Measurements from ENCODE around the gene MIS18BP1. TPM values are rescaled to one million over a fixed set of nuclear protein-coding genes. Genes with fewer than 3 reads are reported as not detected.

MIS18BP1 gene
- total RNA-seq, 1 donor from 2014 or later = 26.8 TPM

- TF ChIP-seq, protein P1, sequence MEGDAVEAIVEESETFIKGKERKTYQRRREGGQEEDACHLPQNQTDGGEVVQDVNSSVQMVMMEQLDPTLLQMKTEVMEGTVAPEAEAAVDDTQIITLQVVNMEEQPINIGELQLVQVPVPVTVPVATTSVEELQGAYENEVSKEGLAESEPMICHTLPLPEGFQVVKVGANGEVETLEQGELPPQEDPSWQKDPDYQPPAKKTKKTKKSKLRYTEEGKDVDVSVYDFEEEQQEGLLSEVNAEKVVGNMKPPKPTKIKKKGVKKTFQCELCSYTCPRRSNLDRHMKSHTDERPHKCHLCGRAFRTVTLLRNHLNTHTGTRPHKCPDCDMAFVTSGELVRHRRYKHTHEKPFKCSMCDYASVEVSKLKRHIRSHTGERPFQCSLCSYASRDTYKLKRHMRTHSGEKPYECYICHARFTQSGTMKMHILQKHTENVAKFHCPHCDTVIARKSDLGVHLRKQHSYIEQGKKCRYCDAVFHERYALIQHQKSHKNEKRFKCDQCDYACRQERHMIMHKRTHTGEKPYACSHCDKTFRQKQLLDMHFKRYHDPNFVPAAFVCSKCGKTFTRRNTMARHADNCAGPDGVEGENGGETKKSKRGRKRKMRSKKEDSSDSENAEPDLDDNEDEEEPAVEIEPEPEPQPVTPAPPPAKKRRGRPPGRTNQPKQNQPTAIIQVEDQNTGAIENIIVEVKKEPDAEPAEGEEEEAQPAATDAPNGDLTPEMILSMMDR (conservative IDR thresholded peaks at IDR 0.05; ENCODE audit: low read depth, low read length) = no peak
- no peak overlapping the region for H3K4me3 ChIP-seq (ENCODE audit: low read depth, low read length)
- DNase-seq (ENCODE audit: low read depth) = no peak
Observed at GRCh38 chr14:45254771-45255170, 1.8 kb upstream of the MIS18BP1 start.

GRCh38 chr14:45253754-45254310 lies 830 bp upstream of the MIS18BP1 start:
- TF ChIP-seq, protein P1 (conservative IDR thresholded peaks at IDR 0.05; ENCODE audit: low read depth, low read length) = no peak
- DNase-seq (ENCODE audit: low read depth) = no peak
- peak overlapping the region; percentile 85 for H3K4me3 ChIP-seq (ENCODE audit: low read depth, low read length)

GRCh38 chr14:45252366-45253069 lies 484 bp downstream of the MIS18BP1 start:
- peak overlapping the region; percentile 85 for H3K4me3 ChIP-seq (ENCODE audit: low read depth, low read length)
- no peak for DNase-seq (ENCODE audit: low read depth)
- TF ChIP-seq, protein P1 (conservative IDR thresholded peaks at IDR 0.05; ENCODE audit: low read depth, low read length) = no peak

DNA sequence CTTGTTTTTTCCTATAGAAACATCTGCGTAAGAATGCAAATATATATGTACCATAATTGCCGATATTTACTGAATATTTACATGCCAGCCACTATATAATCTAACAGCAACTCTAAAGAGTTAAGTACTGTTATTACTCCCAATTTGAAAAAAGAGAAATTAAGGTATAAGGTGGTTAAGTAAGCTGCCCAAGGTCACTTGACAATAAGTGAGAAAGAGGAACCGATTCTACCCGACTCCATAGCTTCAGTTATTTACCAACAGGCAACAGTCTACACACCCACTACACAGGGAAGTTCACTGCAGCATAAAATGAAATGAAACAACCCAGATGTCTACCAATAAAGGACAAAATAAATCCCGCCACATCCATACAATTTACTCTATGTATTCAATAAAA lies 1.1 kb downstream of the MIS18BP1 start:
- TF ChIP-seq, protein P1 (conservative IDR thresholded peaks at IDR 0.05; ENCODE audit: low read depth, low read length) = no peak
- DNase-seq (ENCODE audit: low read depth) = no peak
- peak overlapping the region; percentile 85 for H3K4me3 ChIP-seq (ENCODE audit: low read depth, low read length)

- H3K4me3 ChIP-seq (ENCODE audit: low read depth, low read length) = no peak overlapping the region
- DNase-seq (ENCODE audit: low read depth) = no peak
- TF ChIP-seq, protein P1 (conservative IDR thresholded peaks at IDR 0.05; ENCODE audit: low read depth, low read length) = no peak
Observed at GRCh38 chr14:45249856-45250575, 3.0 kb downstream of the MIS18BP1 start.

DNA sequence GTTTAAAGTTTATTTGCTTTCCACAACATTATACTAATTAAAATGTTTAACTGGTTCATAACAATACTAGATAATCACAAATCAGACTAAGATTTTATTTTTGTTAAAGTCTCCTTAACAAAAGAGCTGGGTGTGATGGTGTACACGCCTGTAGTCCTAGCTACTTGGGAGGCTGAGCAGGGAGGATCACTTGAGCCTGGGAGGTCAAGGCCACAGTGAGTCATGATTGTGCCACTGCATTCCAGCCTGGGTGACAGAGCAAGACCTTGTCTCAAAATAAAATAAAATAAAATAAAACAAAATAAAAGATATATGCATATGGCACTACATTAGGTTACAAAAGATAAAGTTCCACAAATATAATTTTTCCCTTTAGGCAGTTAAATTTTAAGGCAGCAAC lies 5.6 kb downstream of the MIS18BP1 start:
- no peak for DNase-seq (ENCODE audit: low read depth)
- H3K4me3 ChIP-seq (ENCODE audit: low read depth, low read length) = no peak overlapping the region
- TF ChIP-seq, protein P1 (conservative IDR thresholded peaks at IDR 0.05; ENCODE audit: low read depth, low read length) = no peak
